K562 (cell line): Measurements from ENCODE around the gene CNOT10. TPM values are rescaled to one million over a fixed set of nuclear protein-coding genes. Genes with fewer than 3 reads are reported as not detected.

Experiments
- ATAC-seq: fragments of 200-7000 bp; cut with Tn5 transposase; 3 replicates; pipeline ENCODE4 v1.9.1; 2020; ENCODE audit warnings: moderate library complexity
- BruUV-seq: library from RNA; stranded (reverse); fragments of 400-500 nt; replicated peaks from 2 replicates; lab custom pipeline; 2021; lab: Mats Ljungman, UMichigan
- CTCF ChIA-PET: fragments of 300-600 bp; formaldehyde crosslinking; extraction: SDS; loops from one replicate; lab custom pipeline; 2021; ENCODE audit warnings: low intra/inter-chr PET ratio; lab: Yijun Ruan, JAX
- POLR2A ChIA-PET: fragments of 300-600, 350-650 bp; sonication (Branson Sonifier 250); formaldehyde crosslinking; extraction: SDS; loops from one replicate; lab custom pipeline; 2021; ENCODE audit warnings: antibody characterized with exemption, inconsistent platforms; lab: Yijun Ruan, JAX
- DNase-seq, 4 experiments: peaks; one replicate each; pipeline versions ENCODE4 v3.0.0 to v3.0.0-alpha.2; 2011 to 2018; ENCODE audit warnings: low spot score in 3 of 4, mixed read lengths in 3 of 4; ENCODE audit errors: extremely low read depth in 1 of 4
- FAIRE-seq: peaks from 2 replicates; lab custom pipeline; 2011; peaks lifted over from hg19 to GRCh38; lab: Jason Lieb, UNC
- H2AFZ ChIP-seq: 2 replicates; pipeline ENCODE4 v1.6.0; 2011; ENCODE audit warnings: low read depth, low read length, control low read depth, inconsistent platforms
- H3K27ac ChIP-seq: fragments of 200-600 bp; 3 replicates; pipeline ENCODE4 v1.8.0; 2011; ENCODE audit warnings: low read depth, mild to moderate bottlenecking, control low read depth, inconsistent platforms, low read length, moderate library complexity, mixed read lengths; ENCODE audit errors: extremely low read depth
- H3K27me3 ChIP-seq, 2 experiments: fragments of 300-600 bp in 1 of 2; 2 replicates in 1 of 2; 3 replicates in 1 of 2; pipeline versions ENCODE4 v1.6.0 to v1.8.0; 2011; ENCODE audit warnings: inconsistent platforms in 2 of 2, low read length in 2 of 2, mild to moderate bottlenecking in 1 of 2, mixed read lengths in 1 of 2, moderate library complexity in 1 of 2; ENCODE audit not compliant: control insufficient read depth in 2 of 2, insufficient read depth in 2 of 2
- H3K36me3 ChIP-seq: fragments of 300-600 bp; 3 replicates; pipeline ENCODE4 v1.8.0; 2011; ENCODE audit warnings: mild to moderate bottlenecking, low read length, inconsistent platforms; ENCODE audit not compliant: control insufficient read depth, insufficient read depth
- H3K4me1 ChIP-seq, 2 experiments: fragments of 200-600 bp in 1 of 2; replicated peaks in 1 of 2; 2 replicates in 1 of 2; 3 replicates in 1 of 2; pipeline versions ENCODE4 v1.5.1 to v1.8.0; 2011; ENCODE audit warnings: inconsistent platforms in 2 of 2, low read length in 2 of 2, mild to moderate bottlenecking in 1 of 2, mixed read lengths in 1 of 2, moderate library complexity in 1 of 2; ENCODE audit not compliant: control insufficient read depth in 2 of 2, insufficient read depth in 2 of 2
- H3K4me2 ChIP-seq: 2 replicates; pipeline ENCODE4 v1.6.1; 2011; ENCODE audit warnings: low read length, control low read depth, inconsistent platforms, mixed read lengths; ENCODE audit not compliant: insufficient read depth
- H3K4me3 ChIP-seq: fragments of 200-600 bp; sonication (generic), shearing (Covaris generic); 2 replicates; pipeline ENCODE4 v1.5.1; 2016; ENCODE audit warnings: control low read depth, inconsistent platforms
- H3K79me2 ChIP-seq: fragments of 200-600 bp; 3 replicates; pipeline ENCODE4 v1.8.0; 2011; ENCODE audit warnings: low read length, inconsistent platforms; ENCODE audit not compliant: control insufficient read depth, insufficient read depth
- H3K9ac ChIP-seq, 2 experiments: 2 replicates each; pipeline versions ENCODE4 v1.6.0 to v1.6.1; 2011; ENCODE audit warnings: low read depth in 2 of 2, low read length in 2 of 2, control low read depth in 1 of 2, inconsistent platforms in 1 of 2, mild to moderate bottlenecking in 1 of 2, mixed read lengths in 1 of 2; ENCODE audit not compliant: insufficient read depth in 1 of 2
- H3K9me1 ChIP-seq: one replicate; pipeline ENCODE4 v1.6.0; 2011; ENCODE audit warnings: inconsistent platforms, mild to moderate bottlenecking, low read length, moderate library complexity; ENCODE audit not compliant: control insufficient read depth, insufficient read depth
- H3K9me3 ChIP-seq: replicated peaks from 2 replicates; pipeline ENCODE4 v1.5.1; 2011; ENCODE audit warnings: low read depth, low read length, inconsistent platforms; ENCODE audit not compliant: control insufficient read depth, insufficient read depth
- H4K20me1 ChIP-seq: replicated peaks from 2 replicates; pipeline ENCODE4 v1.6.1; 2011; ENCODE audit warnings: low read length, inconsistent platforms, mixed read lengths; ENCODE audit not compliant: control insufficient read depth, insufficient read depth
- ARID2 ChIP-seq: fragments of 450-650 bp; IDR thresholded peaks from 2 replicates; pipeline ENCODE4 v1.6.1; 2017; ENCODE audit warnings: antibody characterized with exemption, mild to moderate bottlenecking
- ATF3 ChIP-seq, 2 experiments: fragments of 450-650 bp in 1 of 2; sonication (generic) in 1 of 2; formaldehyde crosslinking in 1 of 2; IDR thresholded peaks in 1 of 2; conservative IDR thresholded peaks in 1 of 2; 2 replicates each; pipeline versions ENCODE4 v1.6.1 to v1.8.1; 2016 to 2023; ENCODE audit warnings: mild to moderate bottlenecking in 2 of 2, moderate library complexity in 2 of 2, inconsistent platforms in 1 of 2, missing genetic modification reagents in 1 of 2
- BCOR ChIP-seq: fragments of 450-650 bp; IDR thresholded peaks from 2 replicates; pipeline ENCODE4 v1.6.1; 2016
- C11orf30 ChIP-seq: fragments of 450-650 bp; IDR thresholded peaks from 2 replicates; pipeline ENCODE4 v1.6.1; 2016; ENCODE audit warnings: low read depth, mild to moderate bottlenecking
- CCAR2 ChIP-seq: fragments of 200-400 bp; formaldehyde crosslinking; IDR thresholded peaks from 2 replicates; pipeline ENCODE4 v1.6.1; 2017; ENCODE audit warnings: mild to moderate bottlenecking, low read depth, low read length
- CREM ChIP-seq: IDR thresholded peaks from 2 replicates; pipeline ENCODE4 v1.6.1; 2014; ENCODE audit warnings: antibody characterized with exemption, low read depth
- CTBP1 ChIP-seq: fragments of 450-650 bp; IDR thresholded peaks from 2 replicates; pipeline ENCODE4 v1.6.1; 2016; ENCODE audit warnings: borderline replicate concordance
- HDGF ChIP-seq: fragments of 450-650 bp; IDR thresholded peaks from 2 replicates; pipeline ENCODE4 v1.6.1; 2016
- KDM5B ChIP-seq: fragments of 200-600 bp; sonication (generic); IDR thresholded peaks from 2 replicates; pipeline ENCODE4 v1.6.1; 2012; ENCODE audit warnings: low read depth, mild to moderate bottlenecking, moderate library complexity, low read length, control low read depth, inconsistent platforms; ENCODE audit not compliant: insufficient replicate concordance
- MYBL2 ChIP-seq, 2 experiments: fragments of 450-650 bp in 1 of 2; sonication (generic) in 1 of 2; formaldehyde crosslinking in 1 of 2; IDR thresholded peaks; 2 replicates each; pipeline versions ENCODE4 v1.6.1 to v1.8.1; 2017 to 2022; ENCODE audit warnings: borderline replicate concordance in 1 of 2, inconsistent platforms in 1 of 2, low read depth in 1 of 2, mild to moderate bottlenecking in 1 of 2, missing genetic modification reagents in 1 of 2, moderate library complexity in 1 of 2
- NFRKB ChIP-seq: fragments of 450-650 bp; IDR thresholded peaks from 2 replicates; pipeline ENCODE4 v1.6.1; 2016; ENCODE audit warnings: low read depth
- RBBP5 ChIP-seq: fragments of 200-600 bp; sonication (generic); IDR thresholded peaks from 2 replicates; pipeline ENCODE4 v1.6.1; 2012; ENCODE audit warnings: borderline replicate concordance, mild to moderate bottlenecking, low read length, control low read depth, inconsistent platforms; ENCODE audit not compliant: insufficient read depth, poor library complexity, severe bottlenecking
- SAFB ChIP-seq: fragments of 200-400 bp; formaldehyde crosslinking; IDR thresholded peaks from 2 replicates; pipeline ENCODE4 v1.6.1; 2017; ENCODE audit warnings: low read depth, low read length, borderline replicate concordance
- SMARCB1 ChIP-seq: IDR thresholded peaks from 2 replicates; pipeline ENCODE4 v1.6.1; 2011; ENCODE audit warnings: improper control_type of control experiment, low read depth; ENCODE audit not compliant: insufficient read length
- STAG1 ChIP-seq: sonication (generic); formaldehyde crosslinking; IDR thresholded peaks from 2 replicates; pipeline ENCODE4 v1.5.0; 2020; ENCODE audit warnings: missing genetic modification reagents, borderline replicate concordance
- STAT5A ChIP-seq: IDR thresholded peaks from 2 replicates; pipeline ENCODE4 v1.6.1; 2012; ENCODE audit warnings: low read length, inconsistent platforms, borderline replicate concordance
- SUPT5H ChIP-seq: fragments of 450-650 bp; IDR thresholded peaks from 2 replicates; pipeline ENCODE4 v1.6.1; 2016
- ZFX ChIP-seq: sonication (generic); formaldehyde crosslinking; IDR thresholded peaks from 2 replicates; pipeline ENCODE4 v1.8.0; 2022; ENCODE audit warnings: mild to moderate bottlenecking, missing genetic modification reagents, moderate library complexity
- ZNF449 ChIP-seq: fragments of 250-450 bp; sonication (Bioruptor Pico); IDR thresholded peaks from 2 replicates; pipeline ENCODE4 v1.8.0; 2022; ENCODE audit warnings: moderate library complexity, mild to moderate bottlenecking, inconsistent platforms
- ZNF551 ChIP-seq: fragments of 250-450 bp; sonication (Bioruptor Pico); IDR thresholded peaks from 2 replicates; pipeline ENCODE4 v1.5.0; 2021; ENCODE audit warnings: mild to moderate bottlenecking, moderate library complexity
- WGBS: fragments of 100-300 bp; shearing (Covaris generic); methylation state at CpG from one replicate; pipeline ENCODE4 v1.1.6; 2016; ENCODE audit warnings: low coverage, mixed read lengths; ENCODE audit not compliant: insufficient coverage; ENCODE audit errors: missing lambda C conversion rate; 5-methylcytosine and 5-hydroxymethylcytosine counted together
- in situ Hi-C: fragments of 300-500 bp; cut with MboI; formaldehyde crosslinking; loops from 4 replicates; pipeline ENCODE4 v1.15.0; 2018; ENCODE audit warnings: inconsistent platforms, mixed read lengths
- intact Hi-C: fragments of 100-400 bp; cut with micrococcal nuclease; formaldehyde crosslinking; loops from 2 replicates; pipeline ENCODE4 v1.14.2; 2022
- polyA plus RNA-seq, 8 experiments: library from polyadenylated mRNA; depleted of rRNA in 4 of 8; stranded (reverse) in 5 of 8; unstranded in 3 of 8; fragments of >200 nt; fragmentation: Nextera tagmentation in 2 of 8; fragmentation: Illumina TruSeq in 1 of 8; extraction: Ambion mirVana in 2 of 8; extraction: Trizol in 1 of 8; gene quantifications; 2 replicates each; pipeline versions ENCODE4 v1.2.1 to v1.2.3, GENCODE V29; 2011 to 2014; ENCODE audit warnings: inconsistent platforms in 1 of 8, missing spikeins in 1 of 8
- total RNA-seq, 7 experiments: library from RNA; depleted of rRNA in 6 of 7; stranded (reverse); fragments of >200 nt in 6 of 7; fragmentation: Illumina TruSeq in 2 of 7; extraction: Trizol in 2 of 7; gene quantifications; 2 replicates each; pipeline versions ENCODE4 v1.2.1 to v1.2.3, GENCODE V29; 2011 to 2021; ENCODE audit warnings: low replicate concordance in 1 of 7

The CNOT10 gene
- total and polyA plus RNA-seq, 9 of the 15 experiments (the other 6 are each of a cell fraction or from before 2014, with no cell fraction given): 35.7 to 114 (median 81.9) TPM

- intact Hi-C loops: no loop called here
- 26% methylated on average over 3 of the region's 3 CpGs for WGBS
- Histone ChIP-seq H3K79me2 (peaks cover 58% of the 10 kb centered on the region), H3K27ac (peak overlapping the region; percentile 82), H3K9me3 (no peaks in the 10 kb centered on the region), H3K9me1 (no peaks in the 10 kb centered on the region), H4K20me1 (no peaks in the 10 kb centered on the region; the same call in 1 of the 2 replicates), H3K4me1 (peaks cover 11 to 22% of the 10 kb centered on the region in 2 experiments; a peak in 4 of 5 replicates), H2AFZ (no peak overlapping the region), H3K4me3 (peak overlapping the region; percentile 91), H3K4me2 (peak overlapping the region; percentile 92), H3K27me3 (no peaks in the 10 kb centered on the region), H3K36me3 (peaks cover 24% of the 10 kb centered on the region; the same call in 2 of the 3 replicates), H3K9ac (peak overlapping the region; percentile 71 to 80; a peak in 3 of 4 replicates)
- ChIA-PET CTCF (no interaction called here), POLR2A (no interaction called here)
- in situ Hi-C loops: no loop called here
- ATAC-seq: 0 out of 3 replicates have a peak, but pooled peaks have one; percentile 4
- no TSS peak for BruUV-seq
- FAIRE-seq: no peak
- DNase-seq: peak in 1 of 4 experiments; percentile 42
- TF ChIP-seq SMARCB1 (no peak), SAFB (no peak), BCOR (no peak), CCAR2 (no peak), C11orf30 (no peak), CTBP1 (no peak), ZFX (CRISPR knock-in tag) (0 out of 2 replicates have a peak, but pooled peaks have one; percentile 23), CREM (no peak), KDM5B (peak; percentile 21), SUPT5H (no peak), ARID2 (0 out of 2 replicates have a peak, but pooled peaks have one; percentile 5), NFRKB (no peak), STAT5A (no peak), STAG1 (CRISPR knock-in tag) (no peak), ATF3 (IDR thresholded peaks at IDR 0.05) (no peak), ATF3 (CRISPR knock-in tag; conservative IDR thresholded peaks at IDR 0.05) (0 out of 2 replicates have a peak, but pooled peaks have one; percentile 22), MYBL2 (IDR thresholded peaks at IDR 0.05; ENCODE audit: low read depth) (no peak), MYBL2 (CRISPR knock-in tag; IDR thresholded peaks at IDR 0.05; ENCODE audit: borderline replicate concordance) (no peak), HDGF (no peak), ZNF551 (no peak), ZNF449 (CRISPR knock-in tag) (no peak), RBBP5 (peak; percentile 15)
These were observed 1.7 kb downstream of the CNOT10 start for GRCh38 chr3:32686713-32687112.
